Fibroblast of lung (primary cell): Measurements from ENCODE around the gene RANBP1. TPM values are rescaled to one million over a fixed set of nuclear protein-coding genes. Genes with fewer than 3 reads are reported as not detected.

Experiments used
- DNase-seq, 2 donors: peaks; one replicate each; pipeline versions ENCODE4 v3.0.0 to v3.0.0-alpha.2; 2010; ENCODE audit warnings: low read depth in 2 of 2
- H2AFZ ChIP-seq: 2 replicates; pipeline ENCODE4 v1.5.1; 2012; ENCODE audit warnings: low read length, control low read depth, inconsistent platforms
- H3K27ac ChIP-seq: 2 replicates; pipeline ENCODE4 v1.5.1; 2011; ENCODE audit warnings: low read length, control low read depth; ENCODE audit not compliant: insufficient read depth
- H3K27me3 ChIP-seq: 2 replicates; pipeline ENCODE4 v1.5.1; 2011; ENCODE audit warnings: mild to moderate bottlenecking, low read length; ENCODE audit not compliant: control insufficient read depth, insufficient read depth
- H3K36me3 ChIP-seq: 2 replicates; pipeline ENCODE4 v1.5.1; 2011; ENCODE audit warnings: low read length; ENCODE audit not compliant: control insufficient read depth, insufficient read depth
- H3K4me1 ChIP-seq: 2 replicates; pipeline ENCODE4 v1.5.1; 2011; ENCODE audit warnings: low read length; ENCODE audit not compliant: control insufficient read depth, insufficient read depth; ENCODE audit errors: extremely low read depth
- H3K4me2 ChIP-seq: 2 replicates; pipeline ENCODE4 v1.5.1; 2011; ENCODE audit warnings: low read length, control low read depth; ENCODE audit not compliant: insufficient read depth; ENCODE audit errors: extremely low read depth
- H3K4me3 ChIP-seq, 4 experiments: fragments of 200-600 bp in 1 of 4; sonication (generic) in 1 of 4; replicated peaks in 1 of 4; 2 replicates each; pipeline ENCODE4 v1.5.1; 2011 to 2016; ENCODE audit warnings: low read length in 4 of 4, low read depth in 3 of 4, mild to moderate bottlenecking in 3 of 4, control low read depth in 2 of 4, inconsistent platforms in 1 of 4, mixed read lengths in 1 of 4; ENCODE audit not compliant: insufficient read depth in 1 of 4; ENCODE audit errors: control extremely low read depth in 1 of 4
- H3K79me2 ChIP-seq: 2 replicates; pipeline ENCODE4 v1.5.1; 2012; ENCODE audit warnings: mild to moderate bottlenecking, low read length, inconsistent platforms; ENCODE audit not compliant: control insufficient read depth, insufficient read depth
- H3K9ac ChIP-seq: 2 replicates; pipeline ENCODE4 v1.5.1; 2011; ENCODE audit warnings: mild to moderate bottlenecking, low read length, control low read depth; ENCODE audit not compliant: insufficient read depth
- H3K9me3 ChIP-seq: 2 replicates; pipeline ENCODE4 v1.5.1; 2012; ENCODE audit warnings: low read depth, low read length; ENCODE audit not compliant: control insufficient read depth, insufficient read depth
- H4K20me1 ChIP-seq: 2 replicates; pipeline ENCODE4 v1.5.1; 2011; ENCODE audit warnings: low read length; ENCODE audit not compliant: control insufficient read depth, insufficient read depth; ENCODE audit errors: extremely low read depth
- CTCF ChIP-seq, 2 donors: IDR thresholded peaks in 1 of 2; conservative IDR thresholded peaks in 1 of 2; 1 replicate in 1 of 2; 2 replicates in 1 of 2; pipeline ENCODE4 v1.5.1; 2011 to 2012; ENCODE audit warnings: low read length in 2 of 2, control low read depth in 1 of 2, inconsistent platforms in 1 of 2, low read depth in 1 of 2, mild to moderate bottlenecking in 1 of 2
- EZH2 ChIP-seq: IDR thresholded peaks from 2 replicates; pipeline ENCODE4 v1.5.1; 2012; ENCODE audit warnings: low read length, control low read depth, mild to moderate bottlenecking; ENCODE audit errors: missing control alignments
- polyA plus RNA-seq, 2 donors: library from polyadenylated mRNA; depleted of rRNA in 1 of 2; stranded (reverse) in 1 of 2; unstranded in 1 of 2; fragments of >200 nt; gene quantifications; 2 replicates each; pipeline ENCODE4 v1.2.1, GENCODE V29; 2011 to 2012; ENCODE audit warnings: missing spikeins in 1 of 2
- total RNA-seq: library from RNA; depleted of rRNA; stranded (reverse); fragments of >200 nt; gene quantifications from 2 replicates; pipeline ENCODE4 v1.2.1, GENCODE V29; 2014

Gene RANBP1
- total and polyA plus RNA-seq, 2 donors (not counting 1 experiment from before 2014, with no cell fraction given), result 88.5 to 178 TPM

GRCh38 chr22:20136603-20136873 lies 20.6 kb downstream of the RANBP1 start:
- peaks cover 5% of the 10 kb centered on the region for H3K4me1 ChIP-seq
- no peak overlapping the region for H3K9ac ChIP-seq
- no peak overlapping the region for H3K27ac ChIP-seq
- DNase-seq, result no peak
- H3K79me2 ChIP-seq, result peaks cover 60% of the 10 kb centered on the region
- no peaks in the 10 kb centered on the region for H4K20me1 ChIP-seq
- H3K4me2 ChIP-seq, result no peak overlapping the region
- TF ChIP-seq EZH2, result no peak
- no peak for TF ChIP-seq CTCF (conservative IDR thresholded peaks at IDR 0.05 in 1 of 2, IDR thresholded peaks at IDR 0.05 in 1 of 2; ENCODE audit: low read depth in 1 of 2, low read length in 2 of 2)
- no peaks in the 10 kb centered on the region for H3K9me3 ChIP-seq
- no peak overlapping the region for H2AFZ ChIP-seq
- no peaks in the 10 kb centered on the region for H3K27me3 ChIP-seq
- peaks cover 8% of the 10 kb centered on the region for H3K36me3 ChIP-seq
- H3K4me3 ChIP-seq, result no peak overlapping the region

GRCh38 chr22:20137113-20137512 lies 21.2 kb downstream of the RANBP1 start:
- no peaks in the 10 kb centered on the region for H3K27me3 ChIP-seq
- no peak overlapping the region for H3K9ac ChIP-seq
- no peaks in the 10 kb centered on the region for H3K9me3 ChIP-seq
- H3K27ac ChIP-seq, result no peak overlapping the region
- DNase-seq, result no peak
- peaks cover 5% of the 10 kb centered on the region for H3K4me1 ChIP-seq
- H3K4me3 ChIP-seq, result no peak overlapping the region
- peaks cover 8% of the 10 kb centered on the region for H3K36me3 ChIP-seq
- no peak overlapping the region for H2AFZ ChIP-seq
- H3K4me2 ChIP-seq, result no peak overlapping the region
- H3K79me2 ChIP-seq, result peaks cover 59% of the 10 kb centered on the region
- TF ChIP-seq CTCF (conservative IDR thresholded peaks at IDR 0.05 in 1 of 2, IDR thresholded peaks at IDR 0.05 in 1 of 2; ENCODE audit: low read depth in 1 of 2, low read length in 2 of 2) (no peak), EZH2 (no peak)
- no peaks in the 10 kb centered on the region for H4K20me1 ChIP-seq

DNA sequence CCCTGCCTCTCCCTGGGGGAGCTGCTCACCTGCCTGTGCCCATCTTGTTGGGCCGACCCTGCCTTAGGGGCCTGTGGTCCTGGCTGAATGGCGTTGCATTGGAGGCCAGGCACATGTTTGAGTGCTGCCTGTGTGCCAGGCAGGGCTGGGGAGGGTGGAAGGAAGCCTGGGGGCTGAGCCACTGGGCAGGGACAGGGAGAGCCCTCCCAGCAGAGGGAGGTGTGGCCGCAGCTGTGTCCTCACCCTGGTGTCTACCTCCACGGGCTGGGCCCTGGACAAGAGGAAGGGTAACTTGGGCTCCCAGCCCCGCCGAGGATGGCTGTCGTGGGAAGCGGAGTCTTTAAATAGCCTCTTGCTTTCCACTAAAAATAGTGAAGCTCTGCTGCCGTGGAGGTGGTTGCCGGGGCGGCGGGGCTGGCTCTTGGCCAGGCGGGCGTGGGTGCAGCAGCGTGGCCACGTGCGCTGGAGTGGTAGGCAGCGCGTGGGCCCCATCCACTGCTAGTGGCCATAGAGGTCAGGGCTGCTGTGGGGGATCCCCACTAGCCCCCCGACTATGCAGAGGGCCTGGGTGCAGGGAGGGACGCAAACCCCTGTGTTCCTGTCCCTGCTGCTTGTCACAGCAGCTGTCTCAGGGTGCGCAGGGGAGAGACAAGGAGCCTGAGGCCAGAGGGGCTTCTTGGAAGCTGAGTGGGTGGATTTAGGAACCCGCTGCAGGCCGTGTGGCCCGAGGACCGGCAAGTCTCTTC lies 21.9 kb downstream of the RANBP1 start:
- Histone ChIP-seq H3K4me2 (no peak overlapping the region), H3K9me3 (no peaks in the 10 kb centered on the region)
- TF ChIP-seq CTCF (conservative IDR thresholded peaks at IDR 0.05 in 1 of 2, IDR thresholded peaks at IDR 0.05 in 1 of 2; ENCODE audit: low read depth in 1 of 2, low read length in 2 of 2), result no peak
- no peak for TF ChIP-seq EZH2

More for the DNA sequence above, 21.9 kb downstream of the RANBP1 start:
- Histone ChIP-seq H3K9ac (no peak overlapping the region), H3K27ac (no peak overlapping the region), H3K4me3 (no peak overlapping the region), H2AFZ (no peak overlapping the region), H3K27me3 (no peaks in the 10 kb centered on the region), H4K20me1 (no peaks in the 10 kb centered on the region), H3K79me2 (peaks cover 52% of the 10 kb centered on the region), H3K36me3 (peaks cover 9% of the 10 kb centered on the region), H3K4me1 (peaks cover 1% of the 10 kb centered on the region)
- DNase-seq, result no peak
